Neural cell (in vitro differentiated cells): ENCODE measurements around the gene SLAIN2. TPM values are rescaled to one million over a fixed set of nuclear protein-coding genes. Genes with fewer than 3 reads are reported as not detected.

Experiments used
- H2AFZ ChIP-seq: fragments of 200-600, 300-800 bp; sonication (generic), shearing (Covaris generic); 2 replicates; pipeline ENCODE4 v1.6.0; 2014; ENCODE audit warnings: low read depth, mild to moderate bottlenecking, antibody characterized with exemption, low read length, moderate library complexity
- H3F3A ChIP-seq: fragments of 200-600 bp; shearing (Covaris generic); 2 replicates; pipeline ENCODE4 v1.6.1; 2016; ENCODE audit warnings: mild to moderate bottlenecking, moderate library complexity, mixed read lengths, antibody characterized with exemption, low read length; ENCODE audit not compliant: insufficient read depth, poor library complexity, severe bottlenecking
- H3K27ac ChIP-seq: fragments of 200-600, 300-800 bp; sonication (generic), shearing (Covaris generic); 2 replicates; pipeline ENCODE4 v1.5.1; 2014; ENCODE audit warnings: mild to moderate bottlenecking, low read length, moderate library complexity
- H3K27me3 ChIP-seq: fragments of 300-800, 200-600 bp; sonication (generic), shearing (Covaris generic); 2 replicates; pipeline ENCODE4 v1.6.0; 2014; ENCODE audit warnings: mild to moderate bottlenecking, low read depth, low read length, moderate library complexity; ENCODE audit not compliant: insufficient read depth
- H3K36me3 ChIP-seq: fragments of 300-800, 200-600 bp; sonication (generic), shearing (Covaris generic); 2 replicates; pipeline ENCODE4 v1.5.1; 2014; ENCODE audit warnings: mild to moderate bottlenecking, antibody characterized with exemption, low read length, moderate library complexity; ENCODE audit not compliant: insufficient read depth
- H3K4me2 ChIP-seq: fragments of 300-800, 200-600 bp; sonication (generic), shearing (Covaris generic); 2 replicates; pipeline ENCODE4 v1.6.0; 2014; ENCODE audit warnings: mild to moderate bottlenecking, low read length
- H3K4me3 ChIP-seq: fragments of 300-800, 200-600 bp; sonication (generic), shearing (Covaris generic); 2 replicates; pipeline ENCODE4 v1.5.1; 2014; ENCODE audit warnings: mild to moderate bottlenecking, low read length, moderate library complexity
- H3K79me2 ChIP-seq: fragments of 200-600 bp; shearing (Covaris generic); replicated peaks from 2 replicates; pipeline ENCODE4 v1.6.0; 2014; ENCODE audit warnings: mild to moderate bottlenecking, low read length, moderate library complexity; ENCODE audit not compliant: insufficient read depth
- H3K9ac ChIP-seq: fragments of 300-800, 200-600 bp; sonication (generic), shearing (Covaris generic); 2 replicates; pipeline ENCODE4 v1.6.1; 2016; ENCODE audit warnings: mild to moderate bottlenecking, low read length, mixed read lengths
- H3K9me2 ChIP-seq: fragments of 200-600 bp; shearing (Covaris generic); 2 replicates; pipeline ENCODE4 v1.6.1; 2016; ENCODE audit warnings: mild to moderate bottlenecking, low read length, mixed read lengths; ENCODE audit not compliant: insufficient read depth
- H3K9me3 ChIP-seq: fragments of 200-600, 300-800 bp; sonication (generic), shearing (Covaris generic); 2 replicates; pipeline ENCODE4 v1.6.1; 2016; ENCODE audit warnings: mild to moderate bottlenecking, mixed run types, low read length, moderate library complexity, mixed read lengths
- H4K20me1 ChIP-seq: fragments of 200-600 bp; shearing (Covaris generic); 2 replicates; pipeline ENCODE4 v1.6.1; 2016; ENCODE audit warnings: mild to moderate bottlenecking, mixed run types; ENCODE audit not compliant: insufficient read depth
- CTCF ChIP-seq: fragments of 450-650 bp; IDR thresholded peaks from 2 replicates; pipeline ENCODE4 v1.5.1; 2014; ENCODE audit warnings: antibody characterized with exemption, mild to moderate bottlenecking, moderate library complexity; ENCODE audit not compliant: poor library complexity, severe bottlenecking
- EP300 ChIP-seq: fragments of 450-650 bp; conservative IDR thresholded peaks from 2 replicates; pipeline ENCODE4 v1.6.1; 2014; ENCODE audit warnings: antibody characterized with exemption, mild to moderate bottlenecking, moderate library complexity; ENCODE audit not compliant: poor library complexity, severe bottlenecking
- EZH2 ChIP-seq: fragments of 200-600, 300-800 bp; shearing (Covaris generic), sonication (generic); IDR thresholded peaks from 2 replicates; pipeline ENCODE4 v1.6.1; 2014; ENCODE audit warnings: antibody characterized with exemption, low read length, borderline replicate concordance, mild to moderate bottlenecking; ENCODE audit not compliant: insufficient read depth, poor library complexity, severe bottlenecking
- MXI1 ChIP-seq: fragments of 450-650 bp; conservative IDR thresholded peaks from 2 replicates; pipeline ENCODE4 v1.6.1; 2014; ENCODE audit warnings: antibody characterized with exemption, mild to moderate bottlenecking; ENCODE audit not compliant: poor library complexity, severe bottlenecking
- POLR2AphosphoS5 ChIP-seq: IDR thresholded peaks from 2 replicates; pipeline ENCODE4 v1.6.1; 2012
- RAD21 ChIP-seq: fragments of 450-650 bp; conservative IDR thresholded peaks from 2 replicates; pipeline ENCODE4 v1.6.1; 2014; ENCODE audit warnings: antibody characterized with exemption, mild to moderate bottlenecking, moderate library complexity
- SMC3 ChIP-seq: fragments of 450-650 bp; conservative IDR thresholded peaks from 2 replicates; pipeline ENCODE4 v1.6.1; 2014; ENCODE audit warnings: antibody characterized with exemption, mild to moderate bottlenecking, moderate library complexity; ENCODE audit not compliant: poor library complexity
- TAF1 ChIP-seq: IDR thresholded peaks from 2 replicates; pipeline ENCODE4 v1.6.1; 2012; ENCODE audit warnings: low read depth
- polyA plus RNA-seq: library from polyadenylated mRNA; depleted of rRNA; stranded (reverse); fragments of >200 nt; gene quantifications from 2 replicates; pipeline ENCODE4 v1.2.3, GENCODE V29; 2014
- TF ChIP-seq, protein P1 (sequence below): IDR thresholded peaks from 2 replicates; pipeline ENCODE4 v1.6.1; 2012; ENCODE audit warnings: borderline replicate concordance

The SLAIN2 gene
- polyA plus RNA-seq, 1 donor from 2014 or later: 43.2 TPM

- H3K4me3 ChIP-seq: no peak overlapping the region
- TF ChIP-seq TAF1: no peak
- TF ChIP-seq MXI1: no peak
- no peak for TF ChIP-seq EP300
- TF ChIP-seq CTCF: no peak
- TF ChIP-seq RAD21: no peak
- no peak for TF ChIP-seq POLR2AphosphoS5
- TF ChIP-seq, protein P1, sequence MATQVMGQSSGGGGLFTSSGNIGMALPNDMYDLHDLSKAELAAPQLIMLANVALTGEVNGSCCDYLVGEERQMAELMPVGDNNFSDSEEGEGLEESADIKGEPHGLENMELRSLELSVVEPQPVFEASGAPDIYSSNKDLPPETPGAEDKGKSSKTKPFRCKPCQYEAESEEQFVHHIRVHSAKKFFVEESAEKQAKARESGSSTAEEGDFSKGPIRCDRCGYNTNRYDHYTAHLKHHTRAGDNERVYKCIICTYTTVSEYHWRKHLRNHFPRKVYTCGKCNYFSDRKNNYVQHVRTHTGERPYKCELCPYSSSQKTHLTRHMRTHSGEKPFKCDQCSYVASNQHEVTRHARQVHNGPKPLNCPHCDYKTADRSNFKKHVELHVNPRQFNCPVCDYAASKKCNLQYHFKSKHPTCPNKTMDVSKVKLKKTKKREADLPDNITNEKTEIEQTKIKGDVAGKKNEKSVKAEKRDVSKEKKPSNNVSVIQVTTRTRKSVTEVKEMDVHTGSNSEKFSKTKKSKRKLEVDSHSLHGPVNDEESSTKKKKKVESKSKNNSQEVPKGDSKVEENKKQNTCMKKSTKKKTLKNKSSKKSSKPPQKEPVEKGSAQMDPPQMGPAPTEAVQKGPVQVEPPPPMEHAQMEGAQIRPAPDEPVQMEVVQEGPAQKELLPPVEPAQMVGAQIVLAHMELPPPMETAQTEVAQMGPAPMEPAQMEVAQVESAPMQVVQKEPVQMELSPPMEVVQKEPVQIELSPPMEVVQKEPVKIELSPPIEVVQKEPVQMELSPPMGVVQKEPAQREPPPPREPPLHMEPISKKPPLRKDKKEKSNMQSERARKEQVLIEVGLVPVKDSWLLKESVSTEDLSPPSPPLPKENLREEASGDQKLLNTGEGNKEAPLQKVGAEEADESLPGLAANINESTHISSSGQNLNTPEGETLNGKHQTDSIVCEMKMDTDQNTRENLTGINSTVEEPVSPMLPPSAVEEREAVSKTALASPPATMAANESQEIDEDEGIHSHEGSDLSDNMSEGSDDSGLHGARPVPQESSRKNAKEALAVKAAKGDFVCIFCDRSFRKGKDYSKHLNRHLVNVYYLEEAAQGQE: no peak
- no peak for TF ChIP-seq EZH2
- TF ChIP-seq SMC3: no peak
- H3F3A ChIP-seq: no peaks in the 10 kb centered on the region
- H3K27ac ChIP-seq: no peak overlapping the region
- H3K36me3 ChIP-seq: peaks cover 6% of the 10 kb centered on the region
- no peak overlapping the region for H3K4me2 ChIP-seq
- no peaks in the 10 kb centered on the region for H3K9me2 ChIP-seq
- no peaks in the 10 kb centered on the region for H4K20me1 ChIP-seq
- no peaks in the 10 kb centered on the region for H3K79me2 ChIP-seq
- H3K27me3 ChIP-seq: no peaks in the 10 kb centered on the region
- no peak overlapping the region for H2AFZ ChIP-seq
- no peak overlapping the region for H3K9ac ChIP-seq
- no peaks in the 10 kb centered on the region for H3K9me3 ChIP-seq
These were observed 67.9 kb downstream of the SLAIN2 start for GRCh38 chr4:48409203-48409602.

DNA sequence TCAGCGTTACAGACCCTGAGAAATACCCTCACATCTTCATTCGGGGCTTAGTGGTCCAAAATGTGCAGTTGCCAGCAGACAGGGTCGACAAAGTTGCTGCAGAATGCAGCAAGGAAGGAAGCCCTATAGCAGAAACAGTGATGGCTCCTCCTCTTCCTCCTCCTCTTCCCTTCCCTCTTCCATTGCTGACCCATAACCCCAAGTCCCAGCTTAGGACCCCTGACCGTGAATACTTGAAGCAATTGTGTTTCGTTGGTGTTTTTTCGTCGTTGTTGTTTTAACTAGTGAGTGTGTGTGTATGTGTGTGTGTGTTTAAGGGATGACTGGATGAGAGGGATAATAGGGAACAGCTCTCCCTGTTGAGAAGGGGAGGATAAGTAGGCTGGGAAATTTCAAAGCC lies 69.5 kb downstream of the SLAIN2 start:
- Histone ChIP-seq H3K27me3 (no peaks in the 10 kb centered on the region), H4K20me1 (no peaks in the 10 kb centered on the region), H3K9me2 (no peaks in the 10 kb centered on the region), H3K9me3 (no peaks in the 10 kb centered on the region), H2AFZ (no peak overlapping the region), H3K79me2 (no peaks in the 10 kb centered on the region), H3K36me3 (peaks cover 6% of the 10 kb centered on the region), H3K9ac (no peak overlapping the region), H3K4me2 (no peak overlapping the region), H3K4me3 (no peak overlapping the region), H3K27ac (no peak overlapping the region), H3F3A (no peaks in the 10 kb centered on the region)
- no peak for TF ChIP-seq CTCF
- no peak for TF ChIP-seq TAF1
- no peak for TF ChIP-seq RAD21
- no peak for TF ChIP-seq EZH2
- no peak for TF ChIP-seq EP300
- TF ChIP-seq, protein P1: no peak
- no peak for TF ChIP-seq POLR2AphosphoS5
- TF ChIP-seq MXI1: no peak
- no peak for TF ChIP-seq SMC3
